ENCODE results near the gene ABCC3.

Gene ABCC3

DNA sequence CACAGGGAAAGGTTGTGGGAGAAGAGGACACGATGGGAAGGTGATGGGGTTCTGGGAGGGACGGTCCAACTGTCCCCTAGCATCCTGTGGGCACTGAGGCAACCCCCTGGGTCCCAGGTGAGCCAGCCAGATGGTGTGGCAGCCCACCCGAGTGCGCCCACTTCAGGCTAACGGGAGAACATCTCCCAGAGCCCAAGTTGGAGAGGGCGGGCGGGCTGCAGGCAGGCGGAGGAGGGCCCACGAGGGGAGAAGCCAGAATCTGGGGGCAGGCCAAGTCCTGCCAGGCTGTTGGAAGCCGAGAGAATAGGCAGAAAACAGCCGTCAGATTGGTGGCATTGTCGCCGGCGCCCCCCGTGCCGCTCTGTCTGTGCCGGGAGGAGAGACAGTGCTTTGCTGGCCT is 13.8 kb upstream of the ABCC3 start:
- H3K4me3 ChIP-seq (ENCODE audit: low read length in 2 of 2): no peak overlapping the region
- no peak for DNase-seq (ENCODE audit: low spot score)
- H3K23ac ChIP-seq (ENCODE audit: low read depth, low read length, poor library complexity): no peak overlapping the region
- H3K4me2 ChIP-seq (ENCODE audit: insufficient read depth, low read length, poor library complexity, severe bottlenecking): no peak overlapping the region
- no peak overlapping the region for H4K8ac ChIP-seq (ENCODE audit: low read depth, low read length)
- no CpG with 5 or more reads among the region's 17 CpGs for WGBS, 2 donors (ENCODE audit: extremely low coverage in 2 of 2, insufficient read length in 2 of 2, insufficient replicate concordance in 1 of 2)
- peaks cover 29 to 36% of the 10 kb centered on the region in 2 donors for H3K4me1 ChIP-seq (ENCODE audit: control insufficient read depth in 2 of 2, insufficient read depth in 1 of 2, low read depth in 1 of 2, low read length in 2 of 2)
- H3K27ac ChIP-seq (replicated peaks; ENCODE audit: low read length): no peak overlapping the region
- no peaks in the 10 kb centered on the region for H3K79me1 ChIP-seq (ENCODE audit: low read depth, low read length)
- no peak overlapping the region for H2BK120ac ChIP-seq (ENCODE audit: low read depth, low read length)
- no peak overlapping the region for H2AFZ ChIP-seq (ENCODE audit: low read length)
- peak overlapping the region; percentile 12 for H2BK15ac ChIP-seq (ENCODE audit: low read length)
- H3K18ac ChIP-seq (ENCODE audit: low read length): peak overlapping the region; percentile 41
- H2BK5ac ChIP-seq (ENCODE audit: low read length): no peak overlapping the region
- no peak overlapping the region for H4K91ac ChIP-seq (ENCODE audit: low read depth, low read length, poor library complexity)
- H3K36me3 ChIP-seq (replicated peaks in 1 of 2; ENCODE audit: control insufficient read depth in 2 of 2, insufficient read depth in 2 of 2, low read length in 2 of 2): no peaks in the 10 kb centered on the region
- H3K27me3 ChIP-seq (ENCODE audit: control insufficient read depth in 3 of 3, insufficient read depth in 3 of 3, low read depth in 1 of 3, low read length in 3 of 3): peaks cover 0 to 6% (median 2%) of the 10 kb centered on the region in 3 experiments
- H2BK12ac ChIP-seq (ENCODE audit: low read length): no peak overlapping the region
- H3K14ac ChIP-seq (ENCODE audit: low read length): no peak overlapping the region
- no peaks in the 10 kb centered on the region for H3K9me3 ChIP-seq (replicated peaks in 1 of 2; ENCODE audit: control insufficient read depth in 2 of 2, insufficient read depth in 1 of 2, low read depth in 1 of 2, low read length in 2 of 2)
- no peak overlapping the region for H3K4ac ChIP-seq (ENCODE audit: low read length)
- no peak overlapping the region for H3K9ac ChIP-seq (ENCODE audit: low read depth, low read length, poor library complexity)
- peak overlapping the region; percentile 9 for H2AK5ac ChIP-seq (ENCODE audit: low read depth, low read length)

DNA sequence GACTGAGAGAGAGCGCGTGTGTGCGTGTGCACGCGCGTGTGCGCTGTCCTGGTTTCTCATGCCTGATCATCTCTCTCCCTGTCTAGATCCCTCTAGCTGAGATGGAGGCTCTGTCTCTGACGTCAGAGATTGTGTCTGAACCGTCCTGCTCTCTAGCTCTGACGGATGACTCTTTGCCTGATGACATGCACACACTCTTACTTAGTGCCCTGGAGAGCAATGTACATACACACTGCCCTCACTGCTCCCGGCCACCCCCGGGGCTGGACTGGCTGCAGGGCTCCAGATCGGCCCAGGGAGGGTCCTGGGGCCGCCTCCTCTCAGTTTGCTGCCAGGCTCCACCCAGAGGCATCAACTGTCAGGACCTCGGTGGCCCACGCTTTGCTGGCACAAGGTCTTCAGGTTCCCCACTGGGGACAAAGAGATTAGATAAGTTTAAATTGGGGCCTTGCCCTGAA is 13.1 kb upstream of the ABCC3 start:
- Histone ChIP-seq H3K18ac (ENCODE audit: low read length) (peak overlapping the region; percentile 1), H2BK5ac (ENCODE audit: low read length) (no peak overlapping the region), H3K79me1 (ENCODE audit: low read depth, low read length) (no peaks in the 10 kb centered on the region), H2BK120ac (ENCODE audit: low read depth, low read length) (no peak overlapping the region), H2BK15ac (ENCODE audit: low read length) (no peak overlapping the region), H3K4me2 (ENCODE audit: insufficient read depth, low read length, poor library complexity, severe bottlenecking) (no peak overlapping the region), H4K8ac (ENCODE audit: low read depth, low read length) (no peak overlapping the region), H3K9me3 (replicated peaks in 1 of 2; ENCODE audit: control insufficient read depth in 2 of 2, insufficient read depth in 1 of 2, low read depth in 1 of 2, low read length in 2 of 2) (no peaks in the 10 kb centered on the region), H2BK12ac (ENCODE audit: low read length) (no peak overlapping the region), H3K4me3 (ENCODE audit: low read length in 2 of 2) (no peak overlapping the region), H2AK5ac (ENCODE audit: low read depth, low read length) (peak overlapping the region; percentile 99), H3K4ac (ENCODE audit: low read length) (no peak overlapping the region), H3K14ac (ENCODE audit: low read length) (no peak overlapping the region), H3K9ac (ENCODE audit: low read depth, low read length, poor library complexity) (no peak overlapping the region), H3K27ac (replicated peaks; ENCODE audit: low read length) (no peak overlapping the region), H3K23ac (ENCODE audit: low read depth, low read length, poor library complexity) (peak overlapping the region; percentile 45), H3K36me3 (replicated peaks in 1 of 2; ENCODE audit: control insufficient read depth in 2 of 2, insufficient read depth in 2 of 2, low read length in 2 of 2) (no peaks in the 10 kb centered on the region), H2AFZ (ENCODE audit: low read length) (peak overlapping the region; percentile 21), H3K4me1 (ENCODE audit: control insufficient read depth in 2 of 2, insufficient read depth in 1 of 2, low read depth in 1 of 2, low read length in 2 of 2) (peaks cover 29 to 37% of the 10 kb centered on the region in 2 donors), H3K27me3 (ENCODE audit: control insufficient read depth in 3 of 3, insufficient read depth in 3 of 3, low read depth in 1 of 3, low read length in 3 of 3) (peaks cover 0 to 8% (median 2%) of the 10 kb centered on the region in 3 experiments), H4K91ac (ENCODE audit: low read depth, low read length, poor library complexity) (peak overlapping the region; percentile 6)
- DNase-seq (ENCODE audit: low spot score): no peak
- no CpG with 5 or more reads among the region's 16 CpGs for WGBS, 2 donors (ENCODE audit: extremely low coverage in 2 of 2, insufficient read length in 2 of 2, insufficient replicate concordance in 1 of 2)

DNA sequence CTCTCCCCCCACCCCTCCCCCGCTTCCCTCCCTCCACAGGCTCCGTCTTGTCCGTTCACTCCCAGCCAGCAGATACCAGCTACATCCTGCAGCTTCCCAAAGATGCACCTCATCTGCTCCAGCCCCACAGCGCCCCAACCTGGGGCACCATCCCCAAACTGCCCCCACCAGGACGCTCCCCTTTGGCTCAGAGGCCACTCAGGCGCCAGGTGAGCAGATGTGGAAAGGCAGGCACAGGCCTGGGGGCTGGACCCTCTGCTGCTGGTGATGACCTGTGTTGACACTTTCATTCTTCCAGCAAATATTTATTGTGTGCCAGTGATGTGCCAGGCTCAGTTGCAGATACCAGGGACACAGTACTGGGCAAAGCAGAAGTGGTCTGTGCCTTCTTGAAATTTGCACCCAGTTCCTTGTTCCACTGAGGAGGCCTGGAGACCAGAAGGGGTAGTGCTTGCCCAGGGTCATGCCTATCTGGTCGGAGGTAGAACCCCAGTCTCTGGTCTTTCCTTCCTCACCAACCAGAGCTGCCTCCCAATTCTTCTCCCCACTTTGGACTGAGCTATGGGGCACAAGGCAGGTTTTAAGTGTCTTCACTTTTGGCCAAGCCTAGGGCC is 10.3 kb upstream of the ABCC3 start:
- peak overlapping the region; percentile 25 for H4K8ac ChIP-seq (ENCODE audit: low read depth, low read length)
- no peak for DNase-seq (ENCODE audit: low spot score)
- no peaks in the 10 kb centered on the region for H3K79me1 ChIP-seq (ENCODE audit: low read depth, low read length)
- H3K9me3 ChIP-seq (replicated peaks in 1 of 2; ENCODE audit: control insufficient read depth in 2 of 2, insufficient read depth in 1 of 2, low read depth in 1 of 2, low read length in 2 of 2): no peaks in the 10 kb centered on the region
- H3K18ac ChIP-seq (ENCODE audit: low read length): peak overlapping the region; percentile 61
- no peak overlapping the region for H4K91ac ChIP-seq (ENCODE audit: low read depth, low read length, poor library complexity)
- peaks cover 37 to 46% of the 10 kb centered on the region in 2 donors for H3K4me1 ChIP-seq (ENCODE audit: control insufficient read depth in 2 of 2, insufficient read depth in 1 of 2, low read depth in 1 of 2, low read length in 2 of 2)
- no peak overlapping the region for H2AFZ ChIP-seq (ENCODE audit: low read length)
- no peak overlapping the region for H3K27ac ChIP-seq (replicated peaks; ENCODE audit: low read length)
- H2BK120ac ChIP-seq (ENCODE audit: low read depth, low read length): peak overlapping the region; percentile 40
- H2AK5ac ChIP-seq (ENCODE audit: low read depth, low read length): peak overlapping the region; percentile 92
- H2BK15ac ChIP-seq (ENCODE audit: low read length): peak overlapping the region; percentile 75
- no peak overlapping the region for H3K4me2 ChIP-seq (ENCODE audit: insufficient read depth, low read length, poor library complexity, severe bottlenecking)
- no peak overlapping the region for H3K23ac ChIP-seq (ENCODE audit: low read depth, low read length, poor library complexity)
- no peak overlapping the region for H3K4ac ChIP-seq (ENCODE audit: low read length)
- H3K4me3 ChIP-seq (ENCODE audit: low read length in 2 of 2): no peak overlapping the region
- no peak overlapping the region for H2BK5ac ChIP-seq (ENCODE audit: low read length)
- peaks cover 0 to 18% (median 4%) of the 10 kb centered on the region in 3 experiments for H3K27me3 ChIP-seq (ENCODE audit: control insufficient read depth in 3 of 3, insufficient read depth in 3 of 3, low read depth in 1 of 3, low read length in 3 of 3)
- no peak overlapping the region for H3K14ac ChIP-seq (ENCODE audit: low read length)
- WGBS, 2 donors (ENCODE audit: extremely low coverage in 2 of 2, insufficient read length in 2 of 2, insufficient replicate concordance in 1 of 2): no CpG with 5 or more reads among the region's 7 CpGs
- no peak overlapping the region for H2BK12ac ChIP-seq (ENCODE audit: low read length)
- no peak overlapping the region for H3K9ac ChIP-seq (ENCODE audit: low read depth, low read length, poor library complexity)
- no peaks in the 10 kb centered on the region for H3K36me3 ChIP-seq (replicated peaks in 1 of 2; ENCODE audit: control insufficient read depth in 2 of 2, insufficient read depth in 2 of 2, low read length in 2 of 2)

DNA sequence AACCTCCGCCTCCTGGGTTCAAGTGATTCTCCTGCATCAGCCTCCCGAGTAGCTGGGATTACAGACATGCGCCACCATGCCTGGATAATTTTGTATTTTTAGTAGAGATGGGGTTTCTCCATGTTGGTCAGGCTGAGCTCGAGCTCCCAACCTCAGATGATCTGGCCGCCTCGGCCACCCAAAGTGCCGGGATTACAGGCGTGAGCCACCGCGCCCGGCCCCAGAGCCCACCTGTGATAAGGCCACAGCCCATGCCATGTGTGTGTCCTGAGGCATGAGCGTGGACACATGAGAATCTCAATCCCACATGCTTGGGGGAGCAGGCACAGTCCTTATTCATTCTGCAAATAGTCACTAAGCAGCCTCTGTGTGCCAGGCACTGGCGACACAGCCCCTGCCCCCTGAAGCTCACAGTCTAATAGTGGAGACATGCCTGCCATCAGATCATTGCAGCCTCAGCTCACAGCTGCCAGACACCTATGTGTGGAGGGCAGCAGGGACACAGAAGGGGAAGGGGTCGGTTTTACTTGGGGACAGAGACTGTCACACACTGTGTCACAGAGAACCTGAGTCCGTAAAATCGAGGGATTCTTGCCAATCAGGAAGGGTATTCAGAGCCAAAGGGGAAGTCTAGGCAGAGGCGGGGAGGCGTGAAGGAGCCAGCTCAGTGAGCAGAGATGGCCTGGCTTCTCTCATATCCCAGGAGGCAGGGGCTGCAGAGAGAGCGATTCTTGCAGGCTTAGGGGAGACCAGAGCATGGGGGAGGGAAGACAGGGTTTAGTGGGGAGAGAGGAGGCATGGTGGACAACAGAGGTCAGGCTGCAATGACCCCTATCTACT is 9.4 kb upstream of the ABCC3 start:
- Histone ChIP-seq H4K8ac (ENCODE audit: low read depth, low read length) (no peak overlapping the region), H2BK12ac (ENCODE audit: low read length) (peak overlapping the region; percentile 60), H3K4ac (ENCODE audit: low read length) (no peak overlapping the region), H2AK5ac (ENCODE audit: low read depth, low read length) (peak overlapping the region; percentile 88), H3K9ac (ENCODE audit: low read depth, low read length, poor library complexity) (peak overlapping the region; percentile 52), H4K91ac (ENCODE audit: low read depth, low read length, poor library complexity) (peak overlapping the region; percentile 39), H3K18ac (ENCODE audit: low read length) (peak overlapping the region; percentile 66), H3K4me2 (ENCODE audit: insufficient read depth, low read length, poor library complexity, severe bottlenecking) (no peak overlapping the region), H3K27me3 (ENCODE audit: control insufficient read depth in 3 of 3, insufficient read depth in 3 of 3, low read depth in 1 of 3, low read length in 3 of 3) (peaks cover 0 to 21% (median 4%) of the 10 kb centered on the region in 3 experiments), H3K9me3 (replicated peaks in 1 of 2; ENCODE audit: control insufficient read depth in 2 of 2, insufficient read depth in 1 of 2, low read depth in 1 of 2, low read length in 2 of 2) (no peaks in the 10 kb centered on the region), H3K4me1 (ENCODE audit: control insufficient read depth in 2 of 2, insufficient read depth in 1 of 2, low read depth in 1 of 2, low read length in 2 of 2) (peaks cover 30 to 42% of the 10 kb centered on the region in 2 donors), H3K27ac (replicated peaks; ENCODE audit: low read length) (no peak overlapping the region), H2AFZ (ENCODE audit: low read length) (peak overlapping the region; percentile 65), H2BK5ac (ENCODE audit: low read length) (peak overlapping the region; percentile 2), H3K23ac (ENCODE audit: low read depth, low read length, poor library complexity) (peak overlapping the region; percentile 58), H3K79me1 (ENCODE audit: low read depth, low read length) (no peaks in the 10 kb centered on the region), H2BK15ac (ENCODE audit: low read length) (peak overlapping the region; percentile 5), H3K14ac (ENCODE audit: low read length) (peak overlapping the region; percentile 86), H3K36me3 (replicated peaks in 1 of 2; ENCODE audit: control insufficient read depth in 2 of 2, insufficient read depth in 2 of 2, low read length in 2 of 2) (no peaks in the 10 kb centered on the region), H2BK120ac (ENCODE audit: low read depth, low read length) (peak overlapping the region; percentile 35), H3K4me3 (ENCODE audit: low read length in 2 of 2) (no peak overlapping the region)
- no CpG with 5 or more reads among the region's 19 CpGs for WGBS, 2 donors (ENCODE audit: extremely low coverage in 2 of 2, insufficient read length in 2 of 2, insufficient replicate concordance in 1 of 2)
- DNase-seq (ENCODE audit: low spot score): no peak

Measured in neuronal stem cell (in vitro differentiated cells).